Rectal smooth muscle tissue (tissue), 1 donor: ENCODE results near the gene ZFHX3.
A peak's percentile ranks its signal among the peaks of the same experiment; 100 is the strongest.
"Not testable (repeated sequence)": the region's sequence is repeated elsewhere in the genome, so short reads cannot be mapped to it uniquely, and the experiment has no call there.

Experiments
- H3K27ac ChIP-seq: one replicate; pipeline ENCODE4 v1.7.0; 2013; ENCODE audit warnings: low read depth, low read length, inconsistent platforms
- H3K27me3 ChIP-seq: one replicate; pipeline ENCODE4 v1.7.0; 2013; ENCODE audit warnings: low read length; ENCODE audit not compliant: control insufficient read depth, insufficient read depth
- H3K36me3 ChIP-seq: one replicate; pipeline ENCODE4 v1.7.0; 2013; ENCODE audit warnings: low read length; ENCODE audit not compliant: control insufficient read depth, insufficient read depth
- H3K4me1 ChIP-seq: one replicate; pipeline ENCODE4 v1.7.0; 2013; ENCODE audit warnings: low read length; ENCODE audit not compliant: control insufficient read depth, insufficient read depth
- H3K4me3 ChIP-seq: one replicate; pipeline ENCODE4 v1.7.0; 2013; ENCODE audit warnings: low read length
- H3K9ac ChIP-seq: one replicate; pipeline ENCODE4 v1.7.0; 2013; ENCODE audit warnings: low read length

The ZFHX3 gene

GRCh38 chr16:73047536-73048291 lies at the start of gene ZFHX3:
ZFHX3 (minus strand) TSS chr16:73048128; CDS start chr16:72960145, 87,983 bp downstream.
- Histone ChIP-seq H3K4me3 (peak within 1 kb of the TSS; percentile 69), H3K4me1 (peaks cover 54% of the 10 kb centered on the region), H3K27ac (peak within 1 kb of the TSS; percentile 86), H3K27me3 (no peaks in the 10 kb centered on the region), H3K36me3 (no peaks in the 10 kb centered on the region), H3K9ac (peak within 1 kb of the TSS; percentile 35)

- no peaks in the 10 kb centered on the region for H3K4me1 ChIP-seq
- no peaks in the 10 kb centered on the region for H3K36me3 ChIP-seq
- H3K9ac ChIP-seq = no peak overlapping the region
- no peak overlapping the region for H3K27ac ChIP-seq
- no peak overlapping the region for H3K4me3 ChIP-seq
- H3K27me3 ChIP-seq = no peaks in the 10 kb centered on the region
Observed at GRCh38 chr16:73096510-73096909, 48.6 kb upstream of the ZFHX3 start.

GRCh38 chr16:73095885-73096421 lies 48.0 kb upstream of the ZFHX3 start:
- Histone ChIP-seq H3K36me3 (no peaks in the 10 kb centered on the region), H3K9ac (no peak overlapping the region), H3K4me3 (peak overlapping the region; percentile 15), H3K4me1 (no peaks in the 10 kb centered on the region), H3K27ac (no peak overlapping the region), H3K27me3 (no peaks in the 10 kb centered on the region)

GRCh38 chr16:73095142-73095820 lies 47.4 kb upstream of the ZFHX3 start:
- H3K9ac ChIP-seq = no peak overlapping the region
- no peaks in the 10 kb centered on the region for H3K36me3 ChIP-seq
- H3K27me3 ChIP-seq = no peaks in the 10 kb centered on the region
- no peak overlapping the region for H3K4me3 ChIP-seq
- H3K4me1 ChIP-seq = no peaks in the 10 kb centered on the region
- no peak overlapping the region for H3K27ac ChIP-seq

GRCh38 chr16:73094371-73094770 lies 46.4 kb upstream of the ZFHX3 start:
- Histone ChIP-seq H3K4me1 (no peaks in the 10 kb centered on the region), H3K27me3 (no peaks in the 10 kb centered on the region), H3K36me3 (no peaks in the 10 kb centered on the region), H3K4me3 (no peak overlapping the region), H3K27ac (no peak overlapping the region), H3K9ac (no peak overlapping the region)

- Histone ChIP-seq H3K27ac (no peak overlapping the region), H3K4me1 (no peaks in the 10 kb centered on the region), H3K36me3 (no peaks in the 10 kb centered on the region), H3K27me3 (no peaks in the 10 kb centered on the region), H3K4me3 (no peak overlapping the region), H3K9ac (no peak overlapping the region)
Observed at GRCh38 chr16:73093146-73094144, 45.5 kb upstream of the ZFHX3 start.

- Histone ChIP-seq H3K36me3 (no peaks in the 10 kb centered on the region), H3K9ac (no peak overlapping the region), H3K4me1 (no peaks in the 10 kb centered on the region), H3K27ac (no peak overlapping the region), H3K27me3 (no peaks in the 10 kb centered on the region), H3K4me3 (no peak overlapping the region)
Observed at GRCh38 chr16:73092236-73092781, 44.4 kb upstream of the ZFHX3 start.

- Histone ChIP-seq H3K4me1 (no peaks in the 10 kb centered on the region), H3K36me3 (no peaks in the 10 kb centered on the region), H3K27me3 (no peaks in the 10 kb centered on the region), H3K27ac (no peak overlapping the region), H3K4me3 (no peak overlapping the region), H3K9ac (no peak overlapping the region)
Observed at GRCh38 chr16:73091174-73091573, 43.2 kb upstream of the ZFHX3 start.

- no peak overlapping the region for H3K27ac ChIP-seq
- H3K4me1 ChIP-seq = no peaks in the 10 kb centered on the region
- H3K36me3 ChIP-seq = no peaks in the 10 kb centered on the region
- H3K4me3 ChIP-seq = no peak overlapping the region
- no peaks in the 10 kb centered on the region for H3K27me3 ChIP-seq
- H3K9ac ChIP-seq = no peak overlapping the region
Observed at GRCh38 chr16:73089420-73089819, 41.5 kb upstream of the ZFHX3 start.

GRCh38 chr16:73086108-73086507 lies 38.2 kb upstream of the ZFHX3 start:
- Histone ChIP-seq H3K27ac (no peak overlapping the region), H3K36me3 (no peaks in the 10 kb centered on the region), H3K27me3 (no peaks in the 10 kb centered on the region), H3K4me1 (no peaks in the 10 kb centered on the region), H3K4me3 (no peak overlapping the region), H3K9ac (no peak overlapping the region)

- H3K36me3 ChIP-seq = no peaks in the 10 kb centered on the region
- H3K4me3 ChIP-seq = no peak overlapping the region
- H3K9ac ChIP-seq = no peak overlapping the region
- H3K27ac ChIP-seq = no peak overlapping the region
- H3K27me3 ChIP-seq = no peaks in the 10 kb centered on the region
- H3K4me1 ChIP-seq = no peaks in the 10 kb centered on the region
Observed at GRCh38 chr16:73083271-73083670, 35.3 kb upstream of the ZFHX3 start.

- H3K9ac ChIP-seq, H3K36me3 ChIP-seq, H3K4me3 ChIP-seq, H3K27me3 ChIP-seq, H3K27ac ChIP-seq, H3K4me1 ChIP-seq: not testable (repeated sequence)
Observed at GRCh38 chr16:73082634-73083051, 34.7 kb upstream of the ZFHX3 start.
